RWPE1 (cell line): ENCODE data around the gene NSG1.

Experiments
- CTCF ChIA-PET: fragments of 350-600 bp; sonication (Branson Sonifier 250); formaldehyde crosslinking; extraction: SDS; loops from one replicate; lab custom pipeline; 2021; lab: Yijun Ruan, JAX
- POLR2A ChIA-PET: fragments of 400-600 bp; formaldehyde crosslinking; extraction: SDS; loops from one replicate; lab custom pipeline; 2020; ENCODE audit warnings: antibody characterized with exemption; ENCODE audit not compliant: low non-redundant PET; lab: Yijun Ruan, JAX
- DNase-seq: peaks from one replicate; pipeline ENCODE4 v3.0.0; 2012; ENCODE audit warnings: low spot score
- H3K27ac ChIP-seq: fragments of 450-650 bp; 2 replicates; pipeline ENCODE4 v1.5.1; 2017
- CTCF ChIP-seq: fragments of 450-650 bp; conservative IDR thresholded peaks from 2 replicates; pipeline ENCODE4 v1.5.1; 2017; ENCODE audit warnings: low read depth, mild to moderate bottlenecking

NSG1 gene

GRCh38 chr4:4386736-4387392 is at the start of gene NSG1:
TSS of gene NSG1 (plus strand) at chr4:4387102. CDS start at chr4:4387630, 528 bp downstream.
- ChIA-PET POLR2A (no interaction called here), CTCF (interaction anchor here (0.6 kb wide), 1 partner anchor 1934 kb away, joined by 6 read pairs; no protein-coding TSS in a partner anchor)
- TF ChIP-seq CTCF: no peak
- peak; percentile 18 for DNase-seq
- H3K27ac ChIP-seq: peak within 1 kb of the TSS; percentile 6; the same call in 1 of the 2 replicates

GRCh38 chr4:4338210-4339001 is 48.5 kb upstream of the NSG1 start:
- POLR2A ChIA-PET: no interaction called here
- no peak overlapping the region for H3K27ac ChIP-seq
- CTCF ChIA-PET: no interaction called here
- DNase-seq: no peak
- no peak for TF ChIP-seq CTCF

- TF ChIP-seq CTCF: no peak
- POLR2A ChIA-PET: no interaction called here
- no peak for DNase-seq
- H3K27ac ChIP-seq: no peak overlapping the region
- CTCF ChIA-PET: no interaction called here
Measured at GRCh38 chr4:4339504-4340085, 47.3 kb upstream of the NSG1 start.

- DNase-seq: no peak
- ChIA-PET POLR2A (no interaction called here), CTCF (no interaction called here)
- no peak overlapping the region for H3K27ac ChIP-seq
- no peak for TF ChIP-seq CTCF
Measured at GRCh38 chr4:4341861-4342650, 44.8 kb upstream of the NSG1 start.

- no peak for DNase-seq
- no peak for TF ChIP-seq CTCF
- H3K27ac ChIP-seq: no peak overlapping the region
- CTCF ChIA-PET: no interaction called here
- POLR2A ChIA-PET: no interaction called here
Measured at GRCh38 chr4:4343038-4343437, 43.9 kb upstream of the NSG1 start.
